Measurements from ENCODE around the gene R3HDM4.

GRCh38 chr19:862581-863314 is 50.3 kb downstream of the R3HDM4 start:
- TF ChIP-seq EZH2phosphoT487 (IDR thresholded peaks at IDR 0.05; ENCODE audit: borderline replicate concordance) (no peak), CTCF (conservative IDR thresholded peaks at IDR 0.05; ENCODE audit: low read length) (no peak)

Data from Loucy (cell line).